Left ventricle myocardium inferior (tissue), 1 donor: ENCODE data around the gene ERLEC1. TPM values are rescaled to one million over a fixed set of nuclear protein-coding genes. Genes with fewer than 3 reads are reported as not detected.

Experiments used
- DNase-seq: peaks from one replicate; pipeline ENCODE4 v3.0.0-alpha.2; 2020
- H3K27ac ChIP-seq: fragments of 200-600 bp; replicated peaks from 2 replicates; pipeline ENCODE4 v1.8.0; 2021
- H3K27me3 ChIP-seq: fragments of 200-600 bp; 2 replicates; pipeline ENCODE4 v1.8.0; 2021; ENCODE audit warnings: low read depth
- H3K36me3 ChIP-seq: fragments of 200-600 bp; 2 replicates; pipeline ENCODE4 v1.8.0; 2021
- H3K4me1 ChIP-seq: fragments of 200-600 bp; 2 replicates; pipeline ENCODE4 v1.8.0; 2021
- H3K4me3 ChIP-seq: fragments of 200-600 bp; 2 replicates; pipeline ENCODE4 v1.8.0; 2021; ENCODE audit warnings: mild to moderate bottlenecking, moderate library complexity
- H3K9me3 ChIP-seq: fragments of 200-600 bp; replicated peaks from 2 replicates; pipeline ENCODE4 v1.8.0; 2021
- intact Hi-C: fragments of 100-400 bp; cut with micrococcal nuclease; formaldehyde crosslinking; loops from one replicate; pipeline ENCODE4 v1.11.0; 2022
- microRNA-seq: library from miRNA; unstranded; fragments of <30 nt; microRNA quantifications from one replicate; pipeline ENCODE4 v1.2.0, GENCODE V29; 2020
- total RNA-seq: library from RNA; stranded (reverse); fragmentation: NEBNext Ultra II Directional; extraction: Animal tissue kit (Norgen Biotek cat#: 25700); gene quantifications from one replicate; pipeline ENCODE4 v1.2.1, GENCODE V29; 2021
- TF ChIP-seq, protein P1 (sequence below): fragments of 200-600 bp; IDR thresholded peaks from 2 replicates; pipeline ENCODE4 v1.8.0; 2021; ENCODE audit warnings: antibody characterized with exemption, mild to moderate bottlenecking, borderline replicate concordance
- donor health status: DM: no; HTN: yes; CAD: no; lungs with severe emphysema.

The ERLEC1 gene
- total RNA-seq, 1 donor from 2014 or later = 44.3 TPM

DNA sequence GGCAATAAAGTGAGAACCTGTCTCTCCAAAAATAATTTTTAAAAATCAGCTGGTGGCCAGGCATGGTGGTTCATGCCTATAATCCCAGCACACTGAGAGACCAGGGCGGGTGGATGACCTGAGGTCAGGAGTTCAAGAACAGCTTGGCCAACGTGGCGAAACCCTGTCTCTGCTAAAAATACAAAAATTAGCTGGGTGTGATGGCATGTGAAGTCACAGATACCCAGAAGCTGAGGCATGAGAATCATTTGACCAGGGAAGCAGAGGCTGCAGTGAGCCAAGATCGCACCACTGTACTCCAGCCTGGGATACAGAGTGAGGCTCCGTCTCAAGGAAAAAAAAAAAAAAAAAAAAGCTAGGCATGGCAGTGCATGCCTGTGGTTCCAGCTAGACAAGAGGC is 80.3 kb downstream of the ERLEC1 start:
- no peaks in the 10 kb centered on the region for H3K27me3 ChIP-seq
- DNase-seq = no peak
- peaks cover 77% of the 10 kb centered on the region for H3K36me3 ChIP-seq
- intact Hi-C loops = no loop called here
- no peak overlapping the region for H3K4me3 ChIP-seq
- H3K27ac ChIP-seq = peak overlapping the region; percentile 14
- peaks cover 10% of the 10 kb centered on the region for H3K4me1 ChIP-seq
- no peaks in the 10 kb centered on the region for H3K9me3 ChIP-seq
- TF ChIP-seq, protein P1, sequence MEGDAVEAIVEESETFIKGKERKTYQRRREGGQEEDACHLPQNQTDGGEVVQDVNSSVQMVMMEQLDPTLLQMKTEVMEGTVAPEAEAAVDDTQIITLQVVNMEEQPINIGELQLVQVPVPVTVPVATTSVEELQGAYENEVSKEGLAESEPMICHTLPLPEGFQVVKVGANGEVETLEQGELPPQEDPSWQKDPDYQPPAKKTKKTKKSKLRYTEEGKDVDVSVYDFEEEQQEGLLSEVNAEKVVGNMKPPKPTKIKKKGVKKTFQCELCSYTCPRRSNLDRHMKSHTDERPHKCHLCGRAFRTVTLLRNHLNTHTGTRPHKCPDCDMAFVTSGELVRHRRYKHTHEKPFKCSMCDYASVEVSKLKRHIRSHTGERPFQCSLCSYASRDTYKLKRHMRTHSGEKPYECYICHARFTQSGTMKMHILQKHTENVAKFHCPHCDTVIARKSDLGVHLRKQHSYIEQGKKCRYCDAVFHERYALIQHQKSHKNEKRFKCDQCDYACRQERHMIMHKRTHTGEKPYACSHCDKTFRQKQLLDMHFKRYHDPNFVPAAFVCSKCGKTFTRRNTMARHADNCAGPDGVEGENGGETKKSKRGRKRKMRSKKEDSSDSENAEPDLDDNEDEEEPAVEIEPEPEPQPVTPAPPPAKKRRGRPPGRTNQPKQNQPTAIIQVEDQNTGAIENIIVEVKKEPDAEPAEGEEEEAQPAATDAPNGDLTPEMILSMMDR = no peak

DNA sequence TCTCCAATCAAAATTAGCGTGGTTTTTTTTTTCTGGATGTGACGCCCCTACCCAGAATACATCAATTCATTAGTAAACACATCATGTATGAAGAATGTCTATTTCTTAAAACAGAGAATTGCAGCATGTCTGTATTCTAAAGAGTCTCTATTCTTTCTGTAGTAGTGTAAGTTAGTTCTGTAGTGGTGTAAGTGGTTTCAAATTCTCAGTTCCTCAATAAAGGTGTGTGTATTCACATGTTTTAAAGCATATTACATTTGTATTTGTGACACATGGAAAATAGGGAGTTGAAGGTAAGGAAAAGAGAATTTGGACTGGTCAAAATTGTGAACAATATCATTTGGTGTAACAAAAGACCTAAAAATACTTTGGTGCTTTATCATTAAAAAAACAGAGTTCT is 80.9 kb downstream of the ERLEC1 start:
- H3K27me3 ChIP-seq = no peaks in the 10 kb centered on the region
- intact Hi-C loops = no loop called here
- no peaks in the 10 kb centered on the region for H3K9me3 ChIP-seq
- H3K4me1 ChIP-seq = peaks cover 10% of the 10 kb centered on the region
- no peak overlapping the region for H3K27ac ChIP-seq
- TF ChIP-seq, protein P1 = no peak
- peaks cover 82% of the 10 kb centered on the region for H3K36me3 ChIP-seq
- DNase-seq = no peak
- H3K4me3 ChIP-seq = no peak overlapping the region

Small RNA genes lying within 50 kb of the gene (microRNA-seq; reads per million reads assigned to microRNA genes)
- not detected for gene MIR3682

Other genes with a start within 250 kb of the ERLEC1 start
- 3.8 TPM for gene CHAC2, start 19.2 kb upstream of the ERLEC1 start, total RNA-seq
- gene ASB3, start 91 bp upstream of the ERLEC1 start, total RNA-seq = 11.4 TPM
- 0.82 TPM for gene GPR75, start 72.9 kb downstream of the ERLEC1 start, total RNA-seq
- 63.6 TPM for gene PSME4, start 183.9 kb downstream of the ERLEC1 start, total RNA-seq